Stimulated activated CD4-positive, alpha-beta T cell treated with anti-CD3 and anti-CD28 coated beads, TNF-alpha, amount 100 ng/mL, for 48 hours (primary cell): ENCODE measurements around the gene AGPAT1.
A peak's percentile ranks its signal among the peaks of the same experiment; 100 is the strongest.

Source experiments
- DNase-seq, 3 donors: peaks; one replicate each; pipeline ENCODE4 v3.0.0-alpha.2; 2020; ENCODE audit warnings: low read depth in 3 of 3

The AGPAT1 gene

GRCh38 chr6:32168807-32169591 is 6.9 kb downstream of the AGPAT1 start:
- DNase-seq = no peak

- no peak for DNase-seq
These were observed 7.5 kb downstream of the AGPAT1 start for GRCh38 chr6:32168350-32168749.

DNA sequence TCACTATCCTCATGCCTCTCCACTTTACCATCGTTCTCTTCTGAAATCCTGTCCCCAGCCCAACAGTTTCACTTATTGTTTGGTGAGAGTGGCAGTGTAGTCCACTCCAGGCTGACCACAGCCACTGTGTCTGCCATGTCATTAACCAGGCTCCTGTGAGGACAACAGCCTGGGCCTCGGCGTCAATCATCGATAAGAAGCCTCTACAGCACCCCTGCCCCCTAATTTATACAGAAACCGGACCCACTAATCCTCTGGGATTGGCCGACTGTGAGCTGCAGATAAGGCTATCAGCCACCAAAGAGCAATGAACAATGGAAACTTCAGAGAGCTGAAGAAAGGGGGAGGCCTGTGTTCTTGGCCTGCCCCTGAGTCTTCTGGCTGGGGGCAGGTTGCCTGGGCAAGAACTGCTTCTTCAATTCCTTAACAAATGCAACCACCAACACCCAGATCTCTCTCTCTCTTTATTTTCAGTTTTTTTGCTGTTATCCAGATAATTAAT is 8.1 kb downstream of the AGPAT1 start:
- DNase-seq = no peak

DNA sequence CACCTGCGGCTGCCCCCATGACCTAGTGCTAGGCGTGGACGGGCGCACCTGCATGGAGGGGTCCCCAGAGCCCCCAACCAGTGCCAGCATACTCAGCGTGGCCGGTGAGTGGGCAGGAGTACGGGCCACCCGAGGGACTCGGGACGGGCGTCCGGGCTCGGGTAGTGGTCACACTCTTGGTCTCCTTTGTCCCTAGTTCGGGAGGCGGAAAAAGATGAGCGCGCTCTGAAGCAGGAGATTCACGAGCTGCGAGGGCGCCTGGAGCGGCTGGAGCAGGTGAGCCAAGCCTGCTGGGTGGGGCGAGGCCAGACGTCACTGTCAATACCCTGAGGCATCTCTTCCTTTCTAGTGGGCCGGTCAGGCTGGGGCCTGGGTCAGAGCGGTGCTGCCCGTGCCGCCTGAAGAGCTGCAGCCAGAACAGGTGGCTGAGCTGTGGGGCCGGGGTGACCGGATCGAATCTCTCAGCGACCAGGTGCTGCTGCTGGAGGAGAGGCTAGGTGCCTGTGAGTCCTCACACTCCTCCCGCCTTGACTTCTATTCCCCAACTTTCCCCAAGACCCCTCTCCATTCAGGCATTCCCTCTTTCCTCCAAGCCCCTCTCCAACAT is 8.6 kb downstream of the AGPAT1 start:
- DNase-seq = no peak

- no peak for DNase-seq
These were observed 9.3 kb downstream of the AGPAT1 start for GRCh38 chr6:32166411-32167061.

- DNase-seq = no peak
These were observed 11.6 kb downstream of the AGPAT1 start, which contains the start of gene EGFL8 for GRCh38 chr6:32164295-32164694. Gene EGFL8 (plus strand): TSS chr6:32164595. CDS start chr6:32166166, 1,571 bp downstream.

GRCh38 chr6:32163559-32164258 is 12.2 kb downstream of the AGPAT1 start:
- no peak for DNase-seq

GRCh38 chr6:32158052-32158451 is 17.8 kb downstream of the AGPAT1 start:
- DNase-seq = no peak

GRCh38 chr6:32156891-32157290 is 19.0 kb downstream of the AGPAT1 start:
- DNase-seq = no peak

- DNase-seq = peak in 1 of 3 donors; percentile 26
These were observed 21.2 kb downstream of the AGPAT1 start for GRCh38 chr6:32154514-32155161.

DNA sequence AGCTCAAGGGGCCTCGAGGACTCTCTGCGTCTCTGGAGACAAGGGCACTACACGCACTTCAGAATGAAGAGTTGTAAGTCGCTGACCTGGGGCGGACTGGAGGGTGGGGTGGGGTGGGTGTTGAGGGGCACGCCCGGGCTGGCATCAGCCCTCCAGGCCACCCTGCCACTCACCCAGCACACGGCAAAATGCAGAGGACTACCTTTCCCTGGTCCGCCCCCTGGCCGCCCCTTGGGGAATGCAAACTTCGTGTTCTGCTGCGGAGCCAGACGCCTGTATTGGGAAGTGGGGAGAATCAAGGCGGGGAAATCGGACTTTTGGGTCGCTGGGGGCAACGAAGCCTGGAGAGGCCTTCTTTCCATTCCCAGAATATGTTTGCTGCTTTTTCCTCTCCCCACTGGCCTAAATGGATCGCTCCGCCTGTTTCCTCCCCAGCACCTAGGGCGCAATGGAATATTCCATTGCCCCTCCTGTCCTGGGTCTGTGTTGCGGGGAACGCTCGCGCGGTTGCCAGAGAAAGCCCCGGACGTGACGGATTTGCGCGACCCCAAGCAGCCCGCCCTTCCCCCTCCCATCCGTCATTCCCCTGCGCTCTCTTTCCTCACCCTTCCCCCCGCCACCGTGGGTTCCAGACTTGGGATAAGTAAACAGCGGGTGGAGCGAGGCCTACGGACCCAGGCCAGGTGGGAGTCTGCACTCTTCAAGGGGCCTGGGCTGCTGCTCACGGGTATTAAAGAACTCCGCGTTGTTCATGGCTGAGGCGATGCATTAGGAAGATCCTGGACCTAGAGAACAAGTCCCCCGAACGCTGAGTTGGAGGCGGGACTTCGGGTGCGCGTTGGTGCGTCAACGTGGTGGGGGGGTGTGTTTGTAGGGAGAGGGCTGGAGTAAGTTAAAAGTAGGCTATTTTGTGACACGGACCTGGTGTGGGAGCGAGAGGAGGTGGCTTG is 22.0 kb downstream of the AGPAT1 start, which contains the start of gene PPT2:
Gene PPT2, plus strand, starts transcription at position 578 of the 950 bp plus-strand sequence. CDS start 454 bp downstream, outside the sequence.
- peak; percentile 47 to 73 (median 70) for DNase-seq

DNA sequence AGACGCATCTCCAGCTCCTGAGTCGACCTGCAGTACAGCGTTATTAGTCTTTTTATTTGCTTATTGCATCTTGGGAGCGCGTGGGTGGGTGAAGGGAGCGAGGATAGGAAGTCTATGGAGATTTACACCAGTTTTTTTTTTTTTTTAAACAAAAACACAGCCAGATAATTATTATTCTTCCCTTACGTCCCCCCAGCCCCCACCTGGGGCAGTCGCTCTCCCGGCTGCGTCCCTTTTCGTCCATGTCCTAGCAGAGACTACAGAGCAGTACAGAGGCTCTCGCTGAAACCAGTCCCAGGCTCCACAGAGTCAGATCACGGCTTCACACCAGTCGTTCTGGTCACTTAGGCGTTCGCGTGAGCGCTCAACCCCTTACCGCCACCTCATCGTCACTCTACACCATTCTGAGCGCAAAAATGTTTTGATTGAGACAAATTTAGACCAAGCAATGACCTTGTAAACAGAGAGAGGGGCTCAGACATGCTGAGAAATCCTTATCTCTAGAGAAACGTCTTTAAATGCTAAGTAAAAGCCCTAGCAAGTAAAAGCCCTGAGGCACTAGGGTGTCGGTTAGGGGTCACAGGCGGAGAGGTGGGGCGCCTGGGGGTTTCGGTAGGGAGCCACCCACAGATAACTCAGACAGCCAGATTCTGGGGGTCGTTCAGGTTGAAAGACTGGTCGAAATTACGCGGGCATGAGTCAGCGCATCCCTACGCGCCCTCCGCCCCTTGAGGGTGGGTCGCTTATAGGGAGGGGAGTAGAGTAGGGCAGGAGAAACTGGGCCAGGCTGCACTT is 22.9 kb downstream of the AGPAT1 start:
- no peak for DNase-seq

GRCh38 chr6:32151863-32152768 is 23.8 kb downstream of the AGPAT1 start, which contains the start of gene PRRT1:
Gene PRRT1 (minus strand): TSS chr6:32151939. CDS start chr6:32151827, 112 bp downstream.
- no peak for DNase-seq

DNA sequence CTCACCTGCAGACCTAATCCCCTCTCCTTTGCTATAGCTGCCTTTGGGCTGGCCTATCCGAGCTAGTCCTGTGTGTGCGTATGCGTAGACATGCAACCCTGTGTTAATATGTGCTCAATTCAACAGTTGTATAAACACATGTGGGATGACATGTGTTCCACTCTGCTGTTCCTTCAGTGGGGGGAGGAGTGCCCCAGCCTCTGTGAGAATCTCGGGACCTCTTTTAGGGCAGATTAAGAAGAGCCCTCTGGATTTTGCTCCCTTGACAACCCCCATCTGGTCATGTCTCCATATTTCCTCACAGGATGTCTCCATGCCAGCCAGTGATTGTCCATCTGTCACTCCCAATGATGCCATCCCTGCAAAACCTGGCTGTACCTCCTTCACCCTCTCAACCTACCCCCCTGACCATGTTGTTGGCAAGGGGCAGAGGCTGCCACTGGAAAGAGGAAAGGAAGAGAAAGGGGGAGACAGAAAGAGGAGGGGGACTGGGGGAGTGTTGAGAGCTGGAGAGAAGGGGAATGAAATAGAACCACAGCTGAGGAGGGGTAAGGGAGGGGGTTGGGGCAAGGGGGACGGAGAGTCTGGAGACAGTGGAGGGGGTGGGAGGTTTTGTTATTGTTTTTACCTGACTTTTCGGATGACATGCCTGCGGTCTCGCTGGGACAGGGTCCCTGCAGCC is 24.6 kb downstream of the AGPAT1 start:
- DNase-seq = no peak

DNA sequence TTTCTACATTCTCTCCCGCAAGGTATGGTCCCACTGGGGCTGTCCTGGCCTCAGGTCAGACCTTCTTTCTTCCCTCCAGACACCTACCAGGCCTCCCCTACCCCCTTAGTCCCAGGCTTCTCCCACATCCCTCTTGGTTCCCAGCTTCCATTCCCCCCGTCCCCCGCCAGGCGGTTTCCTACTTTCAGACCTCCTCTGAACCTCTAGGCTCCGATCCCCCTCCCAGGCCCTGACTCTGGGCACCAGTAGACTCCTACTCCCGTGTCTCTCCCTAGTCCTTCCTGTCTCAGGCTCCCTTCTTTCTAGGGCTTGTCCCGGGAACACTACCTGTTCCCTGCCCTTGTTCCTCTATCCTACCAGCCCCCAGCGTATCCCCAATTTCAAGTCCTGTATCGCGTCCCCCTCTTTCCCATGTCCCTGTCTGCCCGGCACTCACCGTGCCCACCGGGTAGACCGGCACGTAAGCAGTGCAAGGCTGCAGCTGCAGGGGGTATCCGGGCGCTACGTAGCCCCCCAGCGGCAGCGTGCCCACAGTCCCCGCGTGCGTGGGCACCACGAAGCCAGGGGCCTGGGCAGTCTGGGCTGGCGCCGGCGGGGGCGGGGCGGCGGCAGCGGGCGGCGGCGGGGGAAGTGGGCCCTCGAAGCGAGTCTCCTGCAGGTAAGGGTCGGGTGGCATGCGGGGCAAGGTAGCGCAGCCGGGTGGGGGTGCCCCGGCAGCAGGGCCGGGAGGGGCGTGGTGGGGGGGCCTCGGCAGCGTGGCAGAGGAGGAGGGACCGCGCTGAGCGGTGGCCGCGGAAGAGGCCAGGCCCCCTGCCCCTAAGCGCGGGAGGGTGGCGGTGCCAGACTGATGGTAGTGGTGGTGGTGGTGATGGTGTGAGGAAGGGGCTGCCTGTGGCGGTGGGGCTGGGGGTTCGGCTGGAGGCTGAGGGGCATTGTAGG is 25.7 kb downstream of the AGPAT1 start:
- DNase-seq = no peak

DNA sequence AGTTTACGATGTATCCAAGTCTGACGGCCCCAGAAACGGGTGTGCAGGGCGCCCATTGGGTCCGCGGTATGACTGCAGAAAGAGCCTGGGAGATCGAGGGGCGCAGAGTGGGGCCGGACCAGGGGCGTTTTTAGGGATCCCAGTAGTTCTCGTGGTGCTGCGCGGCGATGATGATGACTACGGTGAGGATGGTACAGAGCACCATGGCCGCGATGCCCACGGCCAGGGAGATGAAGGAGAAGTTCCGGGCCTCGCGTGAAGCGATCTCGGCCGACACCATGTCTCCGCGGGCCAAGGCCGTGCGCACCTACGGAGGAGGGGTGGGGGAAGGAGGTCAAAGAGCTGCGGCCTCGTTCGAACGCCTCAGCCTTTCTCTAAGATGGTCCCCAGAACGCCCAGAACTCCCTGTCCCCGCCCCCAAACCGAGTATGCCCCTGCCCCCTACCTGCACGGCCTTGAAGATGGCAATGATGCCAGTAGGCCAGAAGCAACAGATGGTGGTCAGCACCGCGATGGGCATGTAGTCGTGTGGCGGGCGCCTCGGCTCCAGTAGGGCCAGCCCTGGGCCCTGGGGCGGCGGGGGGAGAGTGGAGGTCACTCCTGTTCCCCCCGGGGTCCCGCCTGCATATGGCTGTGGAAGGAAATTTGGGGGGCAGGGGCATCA is 26.7 kb downstream of the AGPAT1 start:
- no peak for DNase-seq
